ENCODE data around the gene NMT1. TPM values are rescaled to one million over a fixed set of nuclear protein-coding genes. Genes with fewer than 3 reads are reported as not detected.

The NMT1 gene
- total and polyA plus RNA-seq, 2 experiments from 2014 or later: 95.6 to 298 TPM

GRCh38 chr17:45116434-45117016 lies 55.4 kb downstream of the NMT1 start:
- Histone ChIP-seq H4K20me1 (replicated peaks; ENCODE audit: insufficient read depth) (no peaks in the 10 kb centered on the region), H3K79me2 (replicated peaks; ENCODE audit: insufficient read depth) (no peaks in the 10 kb centered on the region), H3K4me1 (ENCODE audit: insufficient read depth) (peaks cover 4% of the 10 kb centered on the region; the same call in 1 of the 2 replicates), H3K27me3 (ENCODE audit: insufficient read depth) (no peaks in the 10 kb centered on the region), H3K27ac (ENCODE audit: low read depth) (no peak overlapping the region), H3K4me3 (no peak overlapping the region), H3K36me3 (ENCODE audit: insufficient read depth) (no peaks in the 10 kb centered on the region), H2AFZ (no peak overlapping the region), H3F3A (replicated peaks; ENCODE audit: low read depth) (no peaks in the 10 kb centered on the region), H3K4me2 (no peak overlapping the region), H3K9me2 (ENCODE audit: insufficient read depth) (no peaks in the 10 kb centered on the region)
- Mint-ChIP-seq H3K4me3 (no peak overlapping the region), H3K36me3 (ENCODE audit: low read depth) (no peaks in the 10 kb centered on the region), H3K9me3 (no peaks in the 10 kb centered on the region), H3K27ac (no peak overlapping the region), H3K4me1 (peaks cover 28% of the 10 kb centered on the region), H3K27me3 (ENCODE audit: insufficient read depth, low read depth, poor library complexity) (peaks cover 20% of the 10 kb centered on the region)
- TF ChIP-seq ZNF114 (CRISPR knock-in tag; IDR thresholded peaks at IDR 0.05): no peak
- no peak for TF ChIP-seq CREB1 (CRISPR knock-in tag; IDR thresholded peaks at IDR 0.05; ENCODE audit: low read depth)
- no peak for TF ChIP-seq EZH2phosphoT487 (IDR thresholded peaks at IDR 0.05; ENCODE audit: unreplicated experiment)
- TF ChIP-seq NANOG (IDR thresholded peaks at IDR 0.05; ENCODE audit: borderline replicate concordance): no peak
- TF ChIP-seq JUNB (IDR thresholded peaks at IDR 0.05; ENCODE audit: unreplicated experiment): no peak
- no peak for TF ChIP-seq ZNF331 (CRISPR knock-in tag; IDR thresholded peaks at IDR 0.05; ENCODE audit: low read depth)
- TF ChIP-seq, protein P1, sequence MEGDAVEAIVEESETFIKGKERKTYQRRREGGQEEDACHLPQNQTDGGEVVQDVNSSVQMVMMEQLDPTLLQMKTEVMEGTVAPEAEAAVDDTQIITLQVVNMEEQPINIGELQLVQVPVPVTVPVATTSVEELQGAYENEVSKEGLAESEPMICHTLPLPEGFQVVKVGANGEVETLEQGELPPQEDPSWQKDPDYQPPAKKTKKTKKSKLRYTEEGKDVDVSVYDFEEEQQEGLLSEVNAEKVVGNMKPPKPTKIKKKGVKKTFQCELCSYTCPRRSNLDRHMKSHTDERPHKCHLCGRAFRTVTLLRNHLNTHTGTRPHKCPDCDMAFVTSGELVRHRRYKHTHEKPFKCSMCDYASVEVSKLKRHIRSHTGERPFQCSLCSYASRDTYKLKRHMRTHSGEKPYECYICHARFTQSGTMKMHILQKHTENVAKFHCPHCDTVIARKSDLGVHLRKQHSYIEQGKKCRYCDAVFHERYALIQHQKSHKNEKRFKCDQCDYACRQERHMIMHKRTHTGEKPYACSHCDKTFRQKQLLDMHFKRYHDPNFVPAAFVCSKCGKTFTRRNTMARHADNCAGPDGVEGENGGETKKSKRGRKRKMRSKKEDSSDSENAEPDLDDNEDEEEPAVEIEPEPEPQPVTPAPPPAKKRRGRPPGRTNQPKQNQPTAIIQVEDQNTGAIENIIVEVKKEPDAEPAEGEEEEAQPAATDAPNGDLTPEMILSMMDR (conservative IDR thresholded peaks at IDR 0.05; ENCODE audit: low read depth in 2 of 2): no peak
- TF ChIP-seq POLR2AphosphoS5 (IDR thresholded peaks at IDR 0.05; ENCODE audit: low read depth): no peak
- TF ChIP-seq, protein P2, sequence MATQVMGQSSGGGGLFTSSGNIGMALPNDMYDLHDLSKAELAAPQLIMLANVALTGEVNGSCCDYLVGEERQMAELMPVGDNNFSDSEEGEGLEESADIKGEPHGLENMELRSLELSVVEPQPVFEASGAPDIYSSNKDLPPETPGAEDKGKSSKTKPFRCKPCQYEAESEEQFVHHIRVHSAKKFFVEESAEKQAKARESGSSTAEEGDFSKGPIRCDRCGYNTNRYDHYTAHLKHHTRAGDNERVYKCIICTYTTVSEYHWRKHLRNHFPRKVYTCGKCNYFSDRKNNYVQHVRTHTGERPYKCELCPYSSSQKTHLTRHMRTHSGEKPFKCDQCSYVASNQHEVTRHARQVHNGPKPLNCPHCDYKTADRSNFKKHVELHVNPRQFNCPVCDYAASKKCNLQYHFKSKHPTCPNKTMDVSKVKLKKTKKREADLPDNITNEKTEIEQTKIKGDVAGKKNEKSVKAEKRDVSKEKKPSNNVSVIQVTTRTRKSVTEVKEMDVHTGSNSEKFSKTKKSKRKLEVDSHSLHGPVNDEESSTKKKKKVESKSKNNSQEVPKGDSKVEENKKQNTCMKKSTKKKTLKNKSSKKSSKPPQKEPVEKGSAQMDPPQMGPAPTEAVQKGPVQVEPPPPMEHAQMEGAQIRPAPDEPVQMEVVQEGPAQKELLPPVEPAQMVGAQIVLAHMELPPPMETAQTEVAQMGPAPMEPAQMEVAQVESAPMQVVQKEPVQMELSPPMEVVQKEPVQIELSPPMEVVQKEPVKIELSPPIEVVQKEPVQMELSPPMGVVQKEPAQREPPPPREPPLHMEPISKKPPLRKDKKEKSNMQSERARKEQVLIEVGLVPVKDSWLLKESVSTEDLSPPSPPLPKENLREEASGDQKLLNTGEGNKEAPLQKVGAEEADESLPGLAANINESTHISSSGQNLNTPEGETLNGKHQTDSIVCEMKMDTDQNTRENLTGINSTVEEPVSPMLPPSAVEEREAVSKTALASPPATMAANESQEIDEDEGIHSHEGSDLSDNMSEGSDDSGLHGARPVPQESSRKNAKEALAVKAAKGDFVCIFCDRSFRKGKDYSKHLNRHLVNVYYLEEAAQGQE (IDR thresholded peaks at IDR 0.05; ENCODE audit: unreplicated experiment): no peak
- TF ChIP-seq, protein P3, sequence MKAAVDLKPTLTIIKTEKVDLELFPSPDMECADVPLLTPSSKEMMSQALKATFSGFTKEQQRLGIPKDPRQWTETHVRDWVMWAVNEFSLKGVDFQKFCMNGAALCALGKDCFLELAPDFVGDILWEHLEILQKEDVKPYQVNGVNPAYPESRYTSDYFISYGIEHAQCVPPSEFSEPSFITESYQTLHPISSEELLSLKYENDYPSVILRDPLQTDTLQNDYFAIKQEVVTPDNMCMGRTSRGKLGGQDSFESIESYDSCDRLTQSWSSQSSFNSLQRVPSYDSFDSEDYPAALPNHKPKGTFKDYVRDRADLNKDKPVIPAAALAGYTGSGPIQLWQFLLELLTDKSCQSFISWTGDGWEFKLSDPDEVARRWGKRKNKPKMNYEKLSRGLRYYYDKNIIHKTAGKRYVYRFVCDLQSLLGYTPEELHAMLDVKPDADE (IDR thresholded peaks at IDR 0.05): no peak
- no peak for TF ChIP-seq EZH2 (IDR thresholded peaks at IDR 0.05; ENCODE audit: low read depth, unreplicated experiment)
- TF ChIP-seq ZNF462 (CRISPR knock-in tag; IDR thresholded peaks at IDR 0.05): no peak
- no peak for TF ChIP-seq STAT1 (IDR thresholded peaks at IDR 0.05; ENCODE audit: unreplicated experiment)
- DNase-seq (ENCODE audit: low spot score) (no peak), ATAC-seq (no peak)
